Activated CD4-positive, alpha-beta T cell treated with anti-CD3 and anti-CD28 coated beads for 36 hours (primary cell): ENCODE results near the gene ETV6. TPM values are rescaled to one million over a fixed set of nuclear protein-coding genes. Genes with fewer than 3 reads are reported as not detected.

ENCODE experiments used
- ATAC-seq: fragments of 200-7000 bp; cut with Tn5 transposase; one replicate; pipeline ENCODE4 v1.10.0; 2021; ENCODE audit warnings: mild to moderate bottlenecking, moderate library complexity
- CTCF ChIA-PET: fragments of 350-600 bp; sonication (Branson Sonifier 250); formaldehyde crosslinking; loops from one replicate; lab custom pipeline; 2021; ENCODE audit warnings: antibody characterized with exemption; lab: Charles Lee
- POLR2A ChIA-PET: fragments of 350-600 bp; sonication (Branson Sonifier 250); formaldehyde crosslinking; loops from one replicate; lab custom pipeline; 2021; ENCODE audit warnings: antibody characterized with exemption, inconsistent platforms; lab: Charles Lee
- DNase-seq: peaks from one replicate; pipeline ENCODE4 v3.0.0-alpha.2; 2020
- H3K27ac Mint-ChIP-seq: one replicate; pipeline ENCODE4 v1.8.0; 2021; ENCODE audit warnings: mixed read lengths
- H3K27me3 Mint-ChIP-seq: one replicate; pipeline ENCODE4 v1.8.0; 2021; ENCODE audit warnings: mixed read lengths
- H3K36me3 Mint-ChIP-seq: one replicate; pipeline ENCODE4 v1.8.0; 2021; ENCODE audit warnings: low read depth, mixed read lengths
- H3K4me1 Mint-ChIP-seq: one replicate; pipeline ENCODE4 v1.8.0; 2021; ENCODE audit warnings: mixed read lengths
- H3K4me3 Mint-ChIP-seq: one replicate; pipeline ENCODE4 v1.8.0; 2021; ENCODE audit warnings: mild to moderate bottlenecking, moderate library complexity, mixed read lengths
- H3K9me3 Mint-ChIP-seq: one replicate; pipeline ENCODE4 v1.8.0; 2021; ENCODE audit warnings: low read depth, mixed read lengths
- intact Hi-C, 2 experiments: fragments of 100-400 bp; cut with DNase I in 1 of 2; cut with micrococcal nuclease in 1 of 2; formaldehyde crosslinking; loops; one replicate each; pipeline versions ENCODE4 v1.14.2 to v1.15.1; 2022 to 2024; cut with DNase I, micrococcal nuclease
- total RNA-seq, 2 experiments: library from RNA; stranded (reverse); gene quantifications; one replicate each; pipeline ENCODE4 v1.2.3, GENCODE V29; 2021

Gene ETV6
- total RNA-seq, 2 experiments from 2014 or later: 53.5 to 56.7 TPM

DNA sequence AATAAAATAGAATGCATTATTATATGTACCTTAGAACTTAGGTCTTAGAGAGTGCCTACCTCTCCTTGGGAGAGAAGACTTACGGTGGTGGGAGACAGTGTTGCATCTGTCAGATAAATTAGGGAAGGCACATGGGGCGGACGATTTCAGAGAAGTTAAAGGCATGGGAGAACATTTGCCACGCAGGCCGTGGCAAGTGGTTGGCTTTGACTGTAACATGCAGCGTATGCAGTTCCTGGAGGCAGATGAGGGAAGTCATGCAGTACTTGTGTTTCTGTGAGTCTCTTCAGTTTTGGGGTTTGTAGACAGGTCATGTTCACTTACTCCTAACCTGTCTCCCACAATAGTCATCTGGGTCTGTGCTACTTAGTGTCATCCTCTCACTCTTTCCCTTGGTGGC lies 43.6 kb downstream of the ETV6 start:
- no peaks in the 10 kb centered on the region for H3K9me3 Mint-ChIP-seq
- ATAC-seq: peak; percentile 39
- POLR2A ChIA-PET: no interaction called here
- H3K27me3 Mint-ChIP-seq: no peaks in the 10 kb centered on the region
- no peak for DNase-seq
- peaks cover 34% of the 10 kb centered on the region for H3K4me1 Mint-ChIP-seq
- CTCF ChIA-PET: interaction anchor here (0.6 kb wide), 1 partner anchor 657 kb away, joined by 3 read pairs; the partner anchor contains the start of gene MANSC1
- no peak overlapping the region for H3K27ac Mint-ChIP-seq
- intact Hi-C loops: no loop called here
- no peak overlapping the region for H3K4me3 Mint-ChIP-seq
- H3K36me3 Mint-ChIP-seq: peaks cover 33% of the 10 kb centered on the region

- Mint-ChIP-seq H3K4me3 (no peak overlapping the region), H3K9me3 (no peaks in the 10 kb centered on the region), H3K4me1 (peaks cover 37% of the 10 kb centered on the region), H3K27me3 (no peaks in the 10 kb centered on the region), H3K36me3 (peaks cover 33% of the 10 kb centered on the region), H3K27ac (no peak overlapping the region)
- DNase-seq: no peak
- ChIA-PET POLR2A (no interaction called here), CTCF (no interaction called here)
- intact Hi-C loops: no loop called here
- ATAC-seq: no peak
These were observed 44.1 kb downstream of the ETV6 start for GRCh38 chr12:11693601-11694000.

GRCh38 chr12:11694528-11694927 lies 45.1 kb downstream of the ETV6 start:
- H3K9me3 Mint-ChIP-seq: no peaks in the 10 kb centered on the region
- no peak overlapping the region for H3K27ac Mint-ChIP-seq
- CTCF ChIA-PET: interaction anchor here (0.8 kb wide), 1 partner anchor 472 kb away, joined by 3 read pairs; no protein-coding TSS in a partner anchor
- ATAC-seq (no peak), DNase-seq (no peak)
- POLR2A ChIA-PET: no interaction called here
- H3K36me3 Mint-ChIP-seq: peaks cover 31% of the 10 kb centered on the region
- intact Hi-C loops: no loop called here
- H3K4me3 Mint-ChIP-seq: no peak overlapping the region
- H3K4me1 Mint-ChIP-seq: peaks cover 37% of the 10 kb centered on the region
- no peaks in the 10 kb centered on the region for H3K27me3 Mint-ChIP-seq

GRCh38 chr12:11695321-11695720 lies 45.8 kb downstream of the ETV6 start:
- Mint-ChIP-seq H3K27ac (no peak overlapping the region), H3K36me3 (peaks cover 26% of the 10 kb centered on the region), H3K4me3 (no peak overlapping the region), H3K4me1 (peaks cover 35% of the 10 kb centered on the region), H3K27me3 (no peaks in the 10 kb centered on the region), H3K9me3 (no peaks in the 10 kb centered on the region)
- ChIA-PET CTCF (interaction anchor here (0.8 kb wide), 1 partner anchor 472 kb away, joined by 3 read pairs; no protein-coding TSS in a partner anchor), POLR2A (no interaction called here)
- ATAC-seq (no peak), DNase-seq (no peak)
- intact Hi-C loops: no loop called here

GRCh38 chr12:11696084-11696483 lies 46.6 kb downstream of the ETV6 start:
- Mint-ChIP-seq H3K27me3 (no peaks in the 10 kb centered on the region), H3K27ac (no peak overlapping the region), H3K36me3 (peaks cover 23% of the 10 kb centered on the region), H3K9me3 (no peaks in the 10 kb centered on the region), H3K4me1 (peaks cover 36% of the 10 kb centered on the region), H3K4me3 (no peak overlapping the region)
- no peak for DNase-seq
- intact Hi-C loops: no loop called here
- ChIA-PET POLR2A (no interaction called here), CTCF (interaction anchor here (0.7 to 1.4 kb wide), 2 partner anchors 32 to 67 kb away, joined by 3 to 4 read pairs; no protein-coding TSS in a partner anchor)
- ATAC-seq: no peak

DNA sequence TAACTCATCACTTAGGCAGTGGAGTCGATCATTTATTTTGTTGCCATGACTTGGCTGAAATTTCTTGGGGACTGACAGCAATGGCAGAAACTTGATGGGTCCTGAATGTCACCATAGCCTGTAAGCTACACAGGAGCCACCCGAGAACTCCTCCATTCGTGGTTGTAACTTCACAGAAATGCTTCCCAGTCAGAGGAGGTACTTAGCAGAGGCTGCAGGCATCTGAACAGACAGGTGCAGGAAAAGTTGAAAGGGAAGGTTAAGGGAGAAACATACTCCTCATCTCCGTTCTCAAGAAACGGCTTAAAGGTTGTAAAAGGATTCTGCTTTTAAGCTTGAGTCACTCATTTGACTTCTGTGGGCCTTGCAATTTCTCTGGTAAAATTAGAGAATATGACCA lies 47.7 kb downstream of the ETV6 start:
- Mint-ChIP-seq H3K27me3 (no peaks in the 10 kb centered on the region), H3K4me3 (no peak overlapping the region), H3K4me1 (peaks cover 45% of the 10 kb centered on the region), H3K36me3 (peaks cover 25% of the 10 kb centered on the region), H3K9me3 (no peaks in the 10 kb centered on the region), H3K27ac (no peak overlapping the region)
- no peak for ATAC-seq
- intact Hi-C loops: no loop called here
- POLR2A ChIA-PET: no interaction called here
- no peak for DNase-seq
- CTCF ChIA-PET: interaction anchor here (0.6 to 1.4 kb wide), 4 partner anchors 33 to 975 kb away, joined by 3 read pairs; no protein-coding TSS in a partner anchor

GRCh38 chr12:11697670-11698387 lies 48.4 kb downstream of the ETV6 start:
- ChIA-PET POLR2A (interaction anchor here (0.6 kb wide), 2 partner anchors 61 to 82 kb away, joined by 3 to 4 read pairs; no protein-coding TSS in a partner anchor), CTCF (interaction anchor here (0.6 to 1.0 kb wide), 3 partner anchors 8 to 975 kb away, joined by 3 to 4 read pairs (median 3); no protein-coding TSS in a partner anchor)
- Mint-ChIP-seq H3K4me3 (no peak overlapping the region), H3K4me1 (peaks cover 52% of the 10 kb centered on the region), H3K27me3 (no peaks in the 10 kb centered on the region), H3K9me3 (no peaks in the 10 kb centered on the region), H3K36me3 (peaks cover 22% of the 10 kb centered on the region), H3K27ac (peak overlapping the region; percentile 26)
- no peak for ATAC-seq
- intact Hi-C loops: no loop called here
- no peak for DNase-seq

GRCh38 chr12:11698729-11699128 lies 49.3 kb downstream of the ETV6 start:
- ATAC-seq (no peak), DNase-seq (no peak)
- Mint-ChIP-seq H3K27me3 (no peaks in the 10 kb centered on the region), H3K27ac (no peak overlapping the region), H3K36me3 (peaks cover 29% of the 10 kb centered on the region), H3K9me3 (no peaks in the 10 kb centered on the region), H3K4me3 (no peak overlapping the region), H3K4me1 (peaks cover 60% of the 10 kb centered on the region)
- CTCF ChIA-PET: interaction anchor here (0.8 to 1.0 kb wide), 3 partner anchors 9 to 311 kb away, joined by 3 to 4 read pairs (median 3); no protein-coding TSS in a partner anchor
- intact Hi-C loops: no loop called here
- POLR2A ChIA-PET: interaction anchor here (0.6 kb wide), 2 partner anchors 60 to 81 kb away, joined by 3 to 4 read pairs; no protein-coding TSS in a partner anchor

DNA sequence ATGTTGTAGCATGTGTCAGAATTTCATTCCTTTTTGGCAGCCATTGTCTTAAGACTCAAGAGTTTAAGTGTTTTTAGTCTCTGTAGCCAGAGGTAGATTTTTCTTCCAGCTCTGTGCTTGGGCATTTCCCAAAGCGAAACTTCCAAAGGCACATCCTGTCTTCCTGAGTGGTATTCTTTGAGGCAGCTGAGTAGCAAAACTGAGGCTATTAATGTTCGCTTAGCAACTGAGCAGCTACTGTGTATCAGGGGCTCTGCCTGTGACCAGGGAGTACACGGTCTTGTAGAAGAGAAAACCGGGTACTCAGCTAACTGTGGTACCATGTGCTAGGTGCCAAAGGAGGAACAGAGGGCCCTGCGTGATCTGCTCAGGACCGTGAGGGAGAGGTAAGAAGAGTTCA lies 52.0 kb downstream of the ETV6 start:
- peaks cover 31% of the 10 kb centered on the region for H3K36me3 Mint-ChIP-seq
- ATAC-seq (no peak), DNase-seq (no peak)
- POLR2A ChIA-PET: no interaction called here
- peaks cover 64% of the 10 kb centered on the region for H3K4me1 Mint-ChIP-seq
- intact Hi-C loops: no loop called here
- no peaks in the 10 kb centered on the region for H3K27me3 Mint-ChIP-seq
- H3K27ac Mint-ChIP-seq: peak overlapping the region; percentile 23
- CTCF ChIA-PET: interaction anchor here (0.6 kb wide), 1 partner anchor 308 kb away, joined by 3 read pairs; no protein-coding TSS in a partner anchor
- H3K4me3 Mint-ChIP-seq: no peak overlapping the region
- peaks cover 2% of the 10 kb centered on the region for H3K9me3 Mint-ChIP-seq

GRCh38 chr12:11702959-11703358 lies 53.5 kb downstream of the ETV6 start:
- no peaks in the 10 kb centered on the region for H3K27me3 Mint-ChIP-seq
- H3K36me3 Mint-ChIP-seq: peaks cover 27% of the 10 kb centered on the region
- POLR2A ChIA-PET: interaction anchor here (0.8 kb wide), 1 partner anchor 50 kb away, joined by 3 read pairs; no protein-coding TSS in a partner anchor
- ATAC-seq (peak; percentile 88), DNase-seq (peak; percentile 50)
- H3K9me3 Mint-ChIP-seq: peaks cover 2% of the 10 kb centered on the region
- peak overlapping the region; percentile 81 for H3K27ac Mint-ChIP-seq
- peak overlapping the region; percentile 6 for H3K4me3 Mint-ChIP-seq
- H3K4me1 Mint-ChIP-seq: peaks cover 59% of the 10 kb centered on the region
- intact Hi-C loops: loop anchor here (2.0 kb wide), 3 partner anchors 50 to 64 kb away; no protein-coding TSS in a partner anchor
- CTCF ChIA-PET: no interaction called here

DNA sequence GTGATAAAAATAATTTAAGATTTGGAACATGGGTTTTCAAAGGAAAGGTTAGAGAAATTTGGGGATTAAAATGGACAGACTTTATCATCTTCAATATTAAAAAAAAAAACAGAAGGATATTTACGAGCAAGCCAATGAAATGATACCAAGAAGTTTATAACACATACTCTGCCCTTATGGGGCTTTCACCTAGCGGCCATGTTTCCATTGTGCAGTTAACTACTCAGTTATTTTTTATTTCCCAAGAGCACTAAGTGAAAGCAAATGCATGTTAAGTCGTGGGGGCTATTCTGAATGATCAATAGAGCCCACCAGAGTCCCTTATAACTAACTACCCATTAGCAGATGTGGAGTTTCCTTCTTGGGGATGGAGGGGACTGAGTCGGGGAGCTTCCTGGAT lies 53.9 kb downstream of the ETV6 start:
- ATAC-seq: peak; percentile 45
- Mint-ChIP-seq H3K4me1 (peaks cover 57% of the 10 kb centered on the region), H3K27me3 (no peaks in the 10 kb centered on the region), H3K4me3 (no peak overlapping the region), H3K9me3 (peaks cover 2% of the 10 kb centered on the region), H3K36me3 (peaks cover 29% of the 10 kb centered on the region), H3K27ac (peak overlapping the region; percentile 81)
- no peak for DNase-seq
- CTCF ChIA-PET: no interaction called here
- intact Hi-C loops: loop anchor here (2.0 kb wide), 3 partner anchors 51 to 63 kb away; no protein-coding TSS in a partner anchor
- POLR2A ChIA-PET: no interaction called here
